ENCODE measurements around the gene ITGA11.
"Not testable (repeated sequence)": the region's sequence is repeated elsewhere in the genome, so short reads cannot be mapped to it uniquely, and the experiment has no call there.

DNA sequence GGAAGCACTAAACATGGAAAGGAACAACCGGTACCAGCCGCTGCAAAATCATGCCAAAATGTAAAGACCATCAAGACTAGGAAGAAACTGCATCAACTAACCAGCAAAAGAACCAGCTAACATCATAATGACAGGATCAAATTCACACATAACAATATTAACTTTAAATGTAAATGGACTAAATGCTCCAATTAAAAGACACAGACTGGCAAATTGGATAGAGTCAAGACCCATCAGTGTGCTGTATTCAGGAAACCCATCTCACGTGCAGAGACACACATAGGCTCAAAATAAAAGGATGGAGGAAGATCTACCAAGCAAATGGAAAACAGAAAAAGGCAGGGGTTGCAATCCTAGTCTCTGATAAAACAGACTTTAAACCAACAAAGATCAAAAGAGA lies 34.0 kb downstream of the ITGA11 start:
- not testable (repeated sequence) for TF ChIP-seq POLR2AphosphoS5 (IDR thresholded peaks at IDR 0.05)
- TF ChIP-seq, protein P1, sequence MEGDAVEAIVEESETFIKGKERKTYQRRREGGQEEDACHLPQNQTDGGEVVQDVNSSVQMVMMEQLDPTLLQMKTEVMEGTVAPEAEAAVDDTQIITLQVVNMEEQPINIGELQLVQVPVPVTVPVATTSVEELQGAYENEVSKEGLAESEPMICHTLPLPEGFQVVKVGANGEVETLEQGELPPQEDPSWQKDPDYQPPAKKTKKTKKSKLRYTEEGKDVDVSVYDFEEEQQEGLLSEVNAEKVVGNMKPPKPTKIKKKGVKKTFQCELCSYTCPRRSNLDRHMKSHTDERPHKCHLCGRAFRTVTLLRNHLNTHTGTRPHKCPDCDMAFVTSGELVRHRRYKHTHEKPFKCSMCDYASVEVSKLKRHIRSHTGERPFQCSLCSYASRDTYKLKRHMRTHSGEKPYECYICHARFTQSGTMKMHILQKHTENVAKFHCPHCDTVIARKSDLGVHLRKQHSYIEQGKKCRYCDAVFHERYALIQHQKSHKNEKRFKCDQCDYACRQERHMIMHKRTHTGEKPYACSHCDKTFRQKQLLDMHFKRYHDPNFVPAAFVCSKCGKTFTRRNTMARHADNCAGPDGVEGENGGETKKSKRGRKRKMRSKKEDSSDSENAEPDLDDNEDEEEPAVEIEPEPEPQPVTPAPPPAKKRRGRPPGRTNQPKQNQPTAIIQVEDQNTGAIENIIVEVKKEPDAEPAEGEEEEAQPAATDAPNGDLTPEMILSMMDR (IDR thresholded peaks at IDR 0.05) = not testable (repeated sequence)

Measured in breast epithelium (tissue), 3 donors.